Measurements from ENCODE around the gene C19orf73.

DNA sequence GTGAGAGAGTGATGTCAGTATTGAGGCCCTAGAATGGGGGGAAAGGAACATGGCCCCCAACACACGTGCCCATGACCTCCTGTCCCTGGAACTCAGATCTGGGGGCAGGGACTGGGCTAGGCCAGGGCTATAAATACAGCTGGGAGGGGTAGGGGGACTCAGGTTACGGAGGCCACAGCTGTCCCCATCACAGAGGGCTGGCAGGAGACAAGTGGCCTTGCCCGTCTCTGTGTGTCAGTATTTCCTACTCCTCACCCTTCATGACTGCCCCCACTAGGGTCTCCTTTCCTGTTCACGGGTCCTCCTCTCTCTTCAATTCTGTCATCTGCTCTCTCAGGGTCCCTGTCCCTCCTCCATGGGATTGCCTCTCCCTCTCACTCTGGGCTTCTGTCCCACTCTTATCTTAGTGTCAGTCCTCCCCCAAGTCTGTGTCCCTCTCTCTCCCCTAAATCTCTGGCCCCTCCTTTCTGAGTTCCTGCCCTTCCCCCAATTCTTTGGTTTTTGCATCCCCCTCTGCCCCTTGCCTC, 36.9 kb upstream of the C19orf73 start:
- TF ChIP-seq, protein P1, sequence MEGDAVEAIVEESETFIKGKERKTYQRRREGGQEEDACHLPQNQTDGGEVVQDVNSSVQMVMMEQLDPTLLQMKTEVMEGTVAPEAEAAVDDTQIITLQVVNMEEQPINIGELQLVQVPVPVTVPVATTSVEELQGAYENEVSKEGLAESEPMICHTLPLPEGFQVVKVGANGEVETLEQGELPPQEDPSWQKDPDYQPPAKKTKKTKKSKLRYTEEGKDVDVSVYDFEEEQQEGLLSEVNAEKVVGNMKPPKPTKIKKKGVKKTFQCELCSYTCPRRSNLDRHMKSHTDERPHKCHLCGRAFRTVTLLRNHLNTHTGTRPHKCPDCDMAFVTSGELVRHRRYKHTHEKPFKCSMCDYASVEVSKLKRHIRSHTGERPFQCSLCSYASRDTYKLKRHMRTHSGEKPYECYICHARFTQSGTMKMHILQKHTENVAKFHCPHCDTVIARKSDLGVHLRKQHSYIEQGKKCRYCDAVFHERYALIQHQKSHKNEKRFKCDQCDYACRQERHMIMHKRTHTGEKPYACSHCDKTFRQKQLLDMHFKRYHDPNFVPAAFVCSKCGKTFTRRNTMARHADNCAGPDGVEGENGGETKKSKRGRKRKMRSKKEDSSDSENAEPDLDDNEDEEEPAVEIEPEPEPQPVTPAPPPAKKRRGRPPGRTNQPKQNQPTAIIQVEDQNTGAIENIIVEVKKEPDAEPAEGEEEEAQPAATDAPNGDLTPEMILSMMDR (conservative IDR thresholded peaks at IDR 0.05) = no peak
- TF ChIP-seq EZH2 (IDR thresholded peaks at IDR 0.05; ENCODE audit: low read depth) = no peak
